Kidney tubule cell (primary cell): ENCODE data around the gene PLAAT2.
A peak's percentile ranks its signal among the peaks of the same experiment; 100 is the strongest.
"Not testable (repeated sequence)": the region's sequence is repeated elsewhere in the genome, so short reads cannot be mapped to it uniquely, and the experiment has no call there.

Experiments
- DNase-seq: peaks from one replicate; pipeline ENCODE4 v3.0.0-alpha.2; 2018; ENCODE audit warnings: low spot score

PLAAT2 gene

DNA sequence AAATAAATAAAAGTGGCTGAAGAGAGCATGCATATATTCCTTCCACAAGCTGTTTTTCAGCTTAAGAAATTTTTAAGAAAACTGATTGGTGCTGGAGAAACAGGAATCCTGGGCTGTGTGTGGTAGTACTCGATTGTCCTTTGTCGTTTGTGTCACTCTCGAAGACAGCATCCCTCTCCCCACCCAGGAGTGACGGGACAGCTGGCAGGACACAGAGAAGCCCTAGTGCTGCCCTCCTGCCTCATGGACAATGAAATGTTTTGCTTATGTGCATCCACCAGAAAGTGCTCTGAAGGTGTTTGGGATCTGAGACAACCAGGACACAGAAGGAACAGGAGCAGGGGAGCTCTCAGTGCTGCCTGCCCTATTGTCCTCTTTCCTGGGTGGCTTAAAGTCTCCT is 13.8 kb downstream of the PLAAT2 start:
- DNase-seq = no peak

DNA sequence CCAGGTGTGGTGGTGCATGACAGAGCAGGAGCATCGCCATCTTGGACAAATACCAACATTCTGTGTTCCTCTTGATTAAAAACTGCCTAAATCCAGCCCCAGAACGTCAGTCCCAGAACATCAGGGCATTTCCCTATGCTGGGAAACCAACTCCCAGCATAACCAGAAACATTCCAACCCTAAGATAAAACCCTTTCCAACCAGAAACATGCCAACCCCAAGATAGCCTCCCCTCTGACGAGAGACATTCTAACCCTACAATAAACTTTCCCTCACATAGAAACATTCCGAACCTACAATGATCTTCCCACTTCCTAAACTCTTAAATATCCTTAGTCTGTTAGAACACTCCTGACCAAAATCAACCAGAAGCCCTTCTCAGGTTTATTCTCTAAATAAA is 15.0 kb downstream of the PLAAT2 start:
- no peak for DNase-seq

DNA sequence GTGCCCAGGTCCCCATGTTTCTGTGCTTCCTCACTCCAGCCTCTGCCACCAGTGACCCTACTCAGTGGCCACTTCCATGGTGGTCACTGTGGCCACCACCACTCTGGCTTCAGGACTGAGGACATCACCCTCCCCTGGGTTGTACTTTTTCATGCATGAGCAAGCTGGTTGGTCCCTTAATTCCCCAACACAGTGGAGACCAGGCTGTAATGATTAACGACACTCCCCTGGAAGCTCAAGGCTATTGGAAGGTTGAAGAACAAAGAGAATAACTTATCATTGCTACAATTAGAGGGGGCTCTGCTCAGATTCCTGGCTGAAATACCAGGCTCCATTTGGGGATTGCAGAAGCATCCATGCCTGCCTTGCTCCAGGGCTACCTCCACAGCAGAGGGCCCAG is 16.1 kb downstream of the PLAAT2 start:
- no peak for DNase-seq

DNA sequence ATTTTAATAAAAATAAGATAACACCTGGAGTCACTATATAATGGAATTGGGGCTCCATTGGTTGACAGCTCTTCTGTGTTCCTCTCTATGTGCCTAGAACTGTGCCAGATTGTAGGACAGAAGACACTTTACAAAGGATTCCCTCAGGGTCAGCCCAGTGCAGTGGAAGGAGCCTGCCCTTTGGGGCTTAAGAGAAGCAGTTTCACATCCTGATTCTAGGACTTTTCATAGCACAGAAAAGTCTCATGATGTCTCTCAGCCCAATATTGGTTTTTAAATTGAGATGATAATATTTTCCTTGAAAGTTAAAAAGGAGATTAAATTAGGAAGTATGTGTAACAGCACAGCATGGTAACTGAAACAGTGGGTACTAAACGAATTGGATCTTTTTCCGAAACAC is 19.5 kb downstream of the PLAAT2 start:
- DNase-seq = no peak

DNA sequence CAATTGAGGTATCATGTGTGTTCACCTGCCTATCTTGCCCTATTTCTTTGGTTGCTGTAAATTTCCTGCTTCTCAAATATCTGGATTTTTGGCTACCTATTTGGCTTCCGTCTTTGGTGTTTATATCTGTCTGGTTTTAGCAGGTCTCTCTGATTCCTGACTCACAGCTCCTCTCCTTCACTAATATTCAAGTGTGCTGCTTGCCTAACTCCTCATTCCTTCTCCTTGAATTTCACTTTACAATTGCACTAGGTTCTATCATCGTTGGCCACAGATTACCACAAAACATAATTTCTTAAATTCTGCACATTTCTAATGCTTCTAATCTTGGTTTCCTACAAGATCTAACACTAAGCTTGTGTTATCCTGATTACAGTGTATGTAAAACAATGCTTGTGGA is 20.7 kb downstream of the PLAAT2 start:
- DNase-seq = not testable (repeated sequence)

DNA sequence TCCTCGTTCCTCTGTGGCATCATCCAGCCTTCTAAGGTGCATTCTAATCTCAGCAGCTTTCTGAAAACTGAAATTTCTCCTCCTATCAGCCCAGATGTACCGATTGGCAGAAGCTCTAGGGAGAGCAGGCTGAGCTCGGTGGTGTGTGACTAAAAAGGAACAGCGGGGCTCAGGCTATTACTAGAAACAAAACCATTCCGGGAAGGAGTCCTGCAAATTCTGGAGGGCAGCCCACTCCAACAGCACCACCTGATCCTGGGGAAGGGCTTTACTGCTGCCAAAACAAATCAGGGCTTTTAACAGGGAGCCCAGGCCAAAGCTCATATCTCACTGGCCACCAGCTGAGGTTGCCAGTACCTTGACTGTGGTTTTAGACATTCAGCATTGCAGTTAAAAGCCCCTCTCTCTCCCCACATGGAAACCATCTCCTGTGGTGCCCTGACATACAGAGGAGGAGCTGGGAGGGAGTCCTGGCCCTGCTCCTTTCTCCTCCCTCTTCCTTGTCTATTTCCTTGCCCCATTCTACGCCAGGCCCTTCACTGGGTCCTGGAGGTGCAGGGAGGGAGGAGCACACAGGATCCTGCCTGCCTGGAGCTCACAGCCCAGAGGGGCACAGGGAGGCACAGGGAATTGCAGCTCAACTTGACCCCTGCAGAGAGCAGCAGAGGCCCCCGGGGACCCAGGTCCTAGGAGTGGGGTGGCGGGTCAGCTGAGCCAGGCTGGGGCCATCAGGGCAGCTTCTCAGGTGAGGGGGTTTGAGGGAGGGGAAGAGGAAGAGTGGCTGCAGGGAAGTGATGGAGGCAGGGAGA is 25.7 kb downstream of the PLAAT2 start:
- DNase-seq = peak; percentile 28

DNA sequence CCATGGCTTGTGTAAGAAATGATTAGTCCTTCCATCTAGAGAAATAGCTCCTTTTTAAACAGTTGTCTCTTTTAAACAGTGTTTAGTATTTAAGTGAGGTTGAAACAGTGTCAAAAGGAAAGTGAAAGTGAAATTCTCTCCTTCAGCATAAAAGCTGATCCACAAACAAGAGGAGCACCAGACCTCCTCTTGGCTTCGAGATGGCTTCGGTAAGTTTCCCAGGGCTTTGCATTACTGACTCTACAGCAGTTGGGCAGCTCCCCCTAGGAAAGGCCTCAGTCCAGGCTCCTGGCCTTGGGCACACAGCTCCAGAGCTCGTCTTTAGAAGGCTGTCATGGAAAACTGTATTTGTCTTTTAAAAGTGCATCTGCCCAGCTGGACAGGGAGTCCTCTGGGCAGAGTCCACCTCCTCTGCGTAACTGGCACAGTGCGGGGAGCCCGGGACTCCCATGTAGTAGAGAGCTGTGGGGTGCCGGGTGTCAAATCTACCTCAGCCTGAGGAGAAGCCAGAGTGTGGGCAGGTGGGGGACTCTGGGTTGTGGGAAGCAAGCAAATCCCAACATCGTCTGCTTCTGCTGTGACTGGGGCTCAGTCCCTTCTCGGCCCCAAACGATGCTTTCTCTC is 26.4 kb downstream of the PLAAT2 start, which contains the start of gene PLAAT4:
Gene PLAAT4 (plus strand): TSS at position 140 of the 624 bp plus-strand sequence. CDS start 61 bp downstream, at position 201.
- DNase-seq = peak; percentile 56

DNA sequence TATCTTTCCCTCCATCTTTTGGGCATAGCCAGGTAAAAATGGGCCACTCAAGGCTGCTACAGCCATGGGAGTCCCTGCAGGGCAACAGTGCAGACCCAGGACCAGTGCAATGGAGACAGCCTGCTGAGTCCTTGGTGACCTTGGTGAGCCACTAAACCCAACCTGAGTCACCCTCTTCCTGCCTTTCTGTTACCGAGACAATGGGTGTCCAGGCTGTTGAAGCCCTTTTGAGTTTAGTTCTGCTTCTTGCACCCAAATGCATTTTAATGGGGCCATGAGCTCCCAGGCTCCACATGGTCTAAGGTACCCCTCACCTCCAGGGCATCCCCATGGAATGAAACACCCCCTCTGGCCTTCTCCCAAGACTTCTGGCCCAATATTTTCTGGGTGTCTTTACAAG is 27.4 kb downstream of the PLAAT2 start:
- peak; percentile 46 for DNase-seq

DNA sequence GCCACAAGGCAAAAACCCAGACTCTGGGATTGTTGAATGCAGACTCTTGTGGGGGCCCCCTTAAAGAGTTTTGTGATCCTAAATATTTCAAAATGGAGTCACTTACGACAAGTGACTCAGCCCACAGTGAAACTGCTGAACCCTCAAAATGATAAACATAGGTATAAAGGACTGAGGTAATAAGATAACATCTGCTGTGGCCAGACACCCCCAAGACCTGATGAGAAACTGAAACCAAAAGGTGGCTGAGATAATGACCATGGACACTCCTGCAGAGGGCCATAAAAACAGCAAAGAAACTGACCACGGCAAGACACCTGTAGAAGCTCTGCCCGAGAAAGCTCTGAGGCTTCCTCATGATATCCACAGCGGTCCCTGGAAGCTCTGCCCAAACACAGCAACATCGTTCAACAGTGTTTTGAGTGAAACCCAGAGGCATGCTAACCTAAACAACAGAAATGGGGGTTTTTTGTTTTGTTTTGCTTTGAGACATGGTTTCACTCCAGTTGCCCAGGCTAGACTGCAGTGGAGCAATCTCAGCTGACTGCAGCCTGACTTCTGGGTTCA is 28.2 kb downstream of the PLAAT2 start:
- no peak for DNase-seq

DNA sequence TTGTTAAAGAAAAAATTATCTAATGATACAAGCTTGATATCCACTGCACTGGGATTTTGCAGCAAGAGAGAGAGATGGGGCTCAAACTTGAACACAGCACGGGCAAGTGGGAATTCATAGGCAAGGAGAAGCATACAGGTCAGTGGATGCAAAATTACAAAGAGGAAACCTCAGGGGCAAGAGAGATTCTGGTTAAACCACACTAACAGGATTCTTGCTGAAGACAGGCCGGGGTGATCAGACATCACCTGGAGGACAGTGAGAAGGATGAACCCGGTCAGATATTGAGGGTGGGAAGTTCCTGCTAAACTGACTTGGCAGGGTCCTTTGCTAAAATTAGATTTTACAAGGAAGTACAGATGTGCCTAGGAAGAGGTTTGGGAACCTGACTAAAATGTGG is 29.1 kb downstream of the PLAAT2 start:
- no peak for DNase-seq

DNA sequence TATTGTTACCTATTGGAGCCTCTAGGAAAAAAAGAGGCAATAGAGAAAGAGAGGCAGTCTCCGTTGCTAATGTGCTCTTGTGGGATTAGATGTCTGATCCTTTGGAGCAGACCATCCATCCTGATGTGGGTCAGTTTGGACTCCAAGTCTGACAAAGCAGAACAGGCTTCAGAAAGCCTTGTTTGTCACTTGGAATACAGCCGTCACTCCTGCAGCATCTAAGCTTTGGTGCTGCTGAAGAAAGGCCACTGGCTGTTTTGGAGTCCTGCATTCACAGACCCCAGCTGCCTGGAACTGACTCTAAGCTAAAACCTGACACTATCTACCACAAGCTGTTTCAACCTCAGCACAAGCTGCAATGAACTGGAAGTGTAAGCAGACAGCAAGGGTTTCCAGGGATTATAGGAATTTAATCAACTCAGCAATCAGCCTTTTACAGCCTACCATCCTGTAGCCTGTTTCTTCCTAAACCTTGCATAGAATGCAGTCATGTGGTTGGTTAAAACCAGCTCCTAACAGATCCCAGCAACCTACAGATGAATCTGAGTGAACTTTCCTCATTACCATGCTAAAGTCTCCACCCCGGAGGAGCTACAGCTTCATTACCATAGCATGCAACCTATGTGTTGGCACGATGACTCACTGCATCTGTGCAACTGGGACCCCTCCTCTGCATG is 30.2 kb downstream of the PLAAT2 start:
- no peak for DNase-seq

DNA sequence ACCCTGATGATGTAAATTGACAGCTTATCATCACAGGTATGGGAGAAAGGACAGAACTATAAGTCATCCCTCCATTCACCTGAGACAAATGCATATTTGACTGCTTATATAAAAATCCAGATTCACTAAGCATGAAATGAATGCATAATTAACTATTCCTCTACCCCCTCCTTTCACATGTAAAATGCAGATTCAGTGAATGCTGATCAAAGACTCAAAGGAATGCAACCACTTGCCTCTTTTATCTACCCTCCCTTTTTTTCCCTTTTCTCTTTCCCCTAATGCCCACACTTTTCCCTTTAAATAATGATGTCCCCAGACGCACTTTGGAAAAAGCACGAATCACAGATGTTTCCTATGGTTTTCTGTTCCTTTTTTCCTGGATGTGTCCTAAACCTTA is 31.1 kb downstream of the PLAAT2 start:
- DNase-seq = peak; percentile 33

DNA sequence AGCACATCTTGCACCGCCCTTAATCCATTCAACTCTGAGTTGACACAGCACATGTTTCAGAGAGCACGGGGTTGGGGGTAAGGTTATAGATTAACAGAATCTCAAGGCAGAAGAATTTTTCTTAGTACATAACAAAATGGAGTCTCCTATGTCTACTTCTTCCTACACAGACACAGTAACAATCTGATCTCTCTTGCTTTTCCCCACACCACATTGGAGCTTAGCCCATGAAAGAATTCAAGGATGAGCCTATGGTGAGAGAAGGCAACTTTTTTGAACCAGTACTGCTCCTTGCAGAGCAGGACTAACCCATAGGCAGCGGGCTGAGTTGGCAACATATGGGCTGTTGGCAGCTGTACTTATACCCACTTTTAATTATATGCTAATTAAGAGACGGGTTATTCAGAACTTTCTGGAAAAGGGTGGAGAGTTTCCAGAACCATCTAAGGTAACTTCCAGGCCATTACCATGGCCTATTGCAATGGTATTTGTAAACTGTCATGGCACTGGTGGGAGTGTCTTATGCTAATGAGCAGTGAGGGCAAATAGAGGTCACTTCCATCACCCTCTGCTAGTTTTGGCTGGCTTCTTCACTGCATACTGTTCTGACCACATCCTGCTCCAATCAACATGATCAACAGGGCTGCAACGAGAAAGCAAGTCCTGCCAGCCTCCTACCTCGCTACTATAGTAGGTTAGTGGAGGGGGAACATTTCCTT is 31.9 kb downstream of the PLAAT2 start:
- peak; percentile 96 for DNase-seq

DNA sequence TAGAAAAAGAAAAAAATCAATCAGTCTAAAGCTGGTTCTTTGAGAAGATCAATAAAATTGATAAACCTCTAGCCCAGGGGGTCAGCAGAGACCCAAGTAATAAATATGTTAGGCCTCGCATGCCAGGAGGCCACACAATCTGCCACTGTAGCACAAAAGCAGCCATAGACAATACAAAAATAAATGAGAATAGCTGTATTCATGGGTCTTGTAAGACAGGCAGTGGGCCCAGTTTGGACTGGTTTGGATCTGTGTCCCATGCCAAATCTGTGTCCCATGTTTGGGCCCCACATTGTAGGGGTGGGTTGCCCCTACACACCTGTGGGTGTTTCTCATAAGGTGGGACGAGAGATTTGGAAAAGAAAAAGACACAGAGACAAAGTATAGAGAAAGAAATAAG is 33.2 kb downstream of the PLAAT2 start:
- DNase-seq = no peak

DNA sequence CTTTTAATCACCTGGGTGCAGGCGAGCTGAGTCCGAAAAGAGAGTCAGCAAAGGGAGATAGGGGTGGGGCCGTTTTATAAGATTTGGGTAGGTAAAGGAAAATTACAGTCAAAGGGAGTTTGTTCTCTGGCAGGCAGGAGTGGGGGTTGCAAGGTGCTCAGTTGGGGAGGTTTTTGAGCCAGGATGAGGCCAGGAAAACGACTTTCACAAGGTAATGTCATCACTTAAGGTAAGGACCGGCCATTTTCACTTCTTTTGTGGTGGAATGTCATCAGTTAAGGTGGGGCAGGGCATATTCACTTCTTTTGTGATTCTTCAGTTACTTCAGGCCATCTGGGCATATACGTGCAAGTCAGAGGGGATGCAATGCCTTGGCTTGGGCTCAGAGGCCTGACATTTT is 33.8 kb downstream of the PLAAT2 start:
- not testable (repeated sequence) for DNase-seq

DNA sequence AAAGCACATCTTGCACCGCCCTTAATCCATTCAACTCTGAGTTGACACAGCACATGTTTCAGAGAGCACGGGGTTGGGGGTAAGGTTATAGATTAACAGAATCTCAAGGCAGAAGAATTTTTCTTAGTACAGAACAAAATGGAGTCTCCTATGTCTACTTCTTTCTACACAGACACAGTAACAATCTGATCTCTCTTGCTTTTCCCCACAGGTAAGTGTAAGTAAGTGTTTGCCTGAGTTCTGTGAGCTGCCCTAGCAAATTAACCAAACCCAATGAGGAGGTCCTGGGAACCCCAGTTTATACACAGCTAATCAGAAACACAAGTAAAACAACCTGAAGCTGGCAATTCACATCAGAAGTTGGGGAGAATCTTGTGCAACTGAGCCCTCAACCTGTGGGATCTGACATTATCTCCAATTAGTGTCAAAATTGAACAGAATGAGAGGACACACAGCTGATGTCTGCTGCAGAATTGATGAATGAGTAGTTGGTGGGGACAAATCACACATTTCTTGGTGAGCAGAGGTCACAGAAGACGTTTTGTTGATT is 34.4 kb downstream of the PLAAT2 start:
- DNase-seq = peak; percentile 20

DNA sequence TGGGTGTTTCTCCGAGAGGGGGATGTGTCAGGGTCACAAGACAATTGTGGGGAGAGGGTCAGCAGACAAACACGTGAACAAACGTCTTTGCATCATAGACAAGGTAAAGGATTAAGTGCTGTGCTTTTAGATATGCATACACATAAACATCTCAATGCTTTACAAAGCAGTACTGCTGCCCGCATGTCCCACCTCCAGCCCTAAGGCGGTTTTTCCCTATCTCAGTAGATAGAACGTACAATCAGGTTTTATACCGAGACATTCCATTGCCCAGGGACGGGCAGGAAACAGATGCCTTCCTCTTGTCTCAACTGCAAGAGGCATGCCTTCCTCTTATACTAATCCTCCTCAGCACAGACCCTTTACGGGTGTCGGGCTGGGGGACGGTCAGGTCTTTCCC is 35.0 kb downstream of the PLAAT2 start:
- not testable (repeated sequence) for DNase-seq

DNA sequence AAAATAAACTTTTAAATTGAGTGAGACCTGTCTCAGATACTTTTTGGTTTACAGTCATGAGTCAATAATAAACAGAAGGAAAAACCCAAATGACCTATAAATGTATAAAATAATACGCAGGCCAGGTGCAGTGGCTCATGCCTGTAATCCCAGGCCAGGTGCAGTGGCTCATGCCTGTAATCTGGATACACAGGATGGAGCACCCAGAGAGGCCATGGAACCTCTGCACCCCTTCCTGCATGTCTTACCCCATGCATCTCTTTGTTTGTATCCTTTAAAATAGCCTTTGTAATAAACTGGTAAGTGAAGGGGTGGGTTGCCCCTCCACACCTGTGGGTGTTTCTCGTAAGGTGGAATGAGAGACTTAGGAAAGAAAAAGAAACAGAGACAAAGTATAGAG is 35.5 kb downstream of the PLAAT2 start:
- DNase-seq = no peak

DNA sequence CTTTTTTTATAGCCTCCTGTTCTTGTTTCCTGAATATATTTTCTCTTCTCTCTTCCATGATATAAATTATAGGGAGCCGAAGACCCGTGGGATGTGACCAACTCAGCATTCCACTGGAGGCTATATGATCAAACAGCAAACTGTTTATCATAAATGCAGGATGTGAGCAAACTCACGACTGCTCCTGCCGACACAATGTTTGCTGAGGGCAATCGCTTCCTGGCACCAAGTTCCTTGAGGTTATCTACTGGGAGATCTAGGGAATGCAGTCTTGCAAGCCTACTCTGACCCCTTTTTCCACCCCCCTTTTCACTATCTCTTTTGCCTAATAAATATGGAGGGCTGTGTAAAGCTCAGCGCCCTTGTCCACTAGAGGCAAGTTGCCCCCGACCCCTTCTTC is 40.0 kb downstream of the PLAAT2 start:
- no peak for DNase-seq

DNA sequence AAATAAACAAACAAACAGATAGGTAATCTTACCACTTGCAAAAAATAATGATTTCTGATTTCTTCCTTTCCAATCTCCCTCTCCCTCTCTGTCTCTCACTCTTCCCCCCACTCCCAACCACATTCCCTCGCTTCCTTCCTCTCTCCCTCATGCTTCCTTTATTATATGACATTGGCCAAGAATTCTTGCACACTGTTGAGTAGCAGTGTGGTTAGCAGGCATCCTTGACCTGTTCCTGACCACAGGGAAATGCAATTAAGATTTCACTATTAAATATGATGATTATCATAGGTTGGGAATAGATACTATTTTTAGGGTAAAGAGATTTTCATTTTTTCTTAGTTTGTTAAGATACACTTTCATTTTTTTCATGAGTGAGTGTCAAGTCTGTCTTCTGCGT is 41.3 kb downstream of the PLAAT2 start:
- no peak for DNase-seq

DNA sequence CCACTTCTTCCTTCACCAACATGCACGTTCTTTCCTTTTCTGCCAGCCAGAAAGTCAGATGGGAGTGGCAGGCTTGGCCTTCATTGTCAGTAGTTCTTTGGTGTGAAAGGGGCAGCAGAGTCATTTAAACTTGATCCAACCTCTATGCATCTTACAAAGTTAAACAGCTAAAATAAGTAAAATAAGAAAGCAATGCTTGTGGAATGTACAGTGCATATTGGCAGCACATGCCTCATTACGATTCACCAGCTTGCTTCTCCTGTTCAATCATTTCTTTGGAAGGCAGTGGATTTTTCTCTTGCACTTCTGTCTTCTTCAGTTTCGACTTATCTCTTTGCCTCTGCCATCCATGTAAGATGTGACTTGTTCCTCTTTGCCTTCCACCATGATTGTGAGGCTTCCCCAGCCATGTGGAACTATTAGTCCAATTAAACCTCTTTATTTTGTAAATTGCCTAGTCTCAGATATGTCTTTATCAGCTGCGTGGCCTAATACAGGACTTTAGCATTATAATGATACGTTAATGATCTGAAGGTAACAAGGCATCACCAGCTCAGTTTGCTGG is 42.5 kb downstream of the PLAAT2 start:
- peak; percentile 21 for DNase-seq
